ENCODE results near the gene RBM33.
A peak's percentile ranks its signal among the peaks of the same experiment; 100 is the strongest.

RBM33 gene

DNA sequence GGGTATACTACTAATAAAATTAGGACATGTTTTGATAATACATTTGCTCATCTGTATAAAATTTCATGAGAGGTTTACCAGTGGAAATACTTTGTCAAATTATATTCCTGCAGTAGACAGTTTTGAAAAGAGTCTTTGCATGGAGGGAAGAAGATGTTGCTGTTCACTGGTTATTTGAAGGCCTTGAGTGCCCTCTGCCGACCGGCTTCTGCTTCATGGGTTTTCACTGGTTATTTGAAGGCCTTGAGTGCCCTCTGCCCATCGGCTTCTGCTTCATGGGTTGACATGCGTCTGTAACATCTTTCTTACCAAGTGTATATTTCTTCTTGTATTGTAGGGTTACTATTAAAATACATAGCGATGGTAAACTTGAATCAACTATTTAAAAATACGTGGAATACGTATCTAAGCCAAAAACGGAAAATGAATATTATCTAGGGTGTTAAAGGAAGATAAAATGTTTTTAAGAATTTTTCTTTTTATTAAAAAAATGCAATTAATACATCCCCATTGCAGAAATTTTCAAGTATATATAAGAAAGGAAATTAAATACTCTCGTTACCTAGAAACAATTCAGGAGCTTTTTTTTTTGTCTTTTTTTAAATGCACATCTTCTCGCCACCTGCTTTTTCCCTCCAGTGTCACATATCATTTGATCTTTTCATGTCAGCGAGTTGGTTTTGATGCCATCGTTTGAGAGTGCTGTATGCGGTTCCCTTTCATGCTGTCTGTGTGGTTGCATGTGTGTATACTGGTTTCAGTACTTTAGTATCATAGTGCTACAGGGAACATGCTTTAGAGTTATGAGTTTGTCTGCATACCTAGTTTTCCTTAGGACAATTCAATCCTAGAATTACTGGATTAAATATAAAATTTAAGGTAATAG is 94.4 kb downstream of the RBM33 start:
- TF ChIP-seq RAD21 (IDR thresholded peaks at IDR 0.05; ENCODE audit: low read depth) (0 out of 2 replicates have a peak, but pooled peaks have one; percentile 7), TAF1 (IDR thresholded peaks at IDR 0.05; ENCODE audit: low read depth) (no peak)

DNA sequence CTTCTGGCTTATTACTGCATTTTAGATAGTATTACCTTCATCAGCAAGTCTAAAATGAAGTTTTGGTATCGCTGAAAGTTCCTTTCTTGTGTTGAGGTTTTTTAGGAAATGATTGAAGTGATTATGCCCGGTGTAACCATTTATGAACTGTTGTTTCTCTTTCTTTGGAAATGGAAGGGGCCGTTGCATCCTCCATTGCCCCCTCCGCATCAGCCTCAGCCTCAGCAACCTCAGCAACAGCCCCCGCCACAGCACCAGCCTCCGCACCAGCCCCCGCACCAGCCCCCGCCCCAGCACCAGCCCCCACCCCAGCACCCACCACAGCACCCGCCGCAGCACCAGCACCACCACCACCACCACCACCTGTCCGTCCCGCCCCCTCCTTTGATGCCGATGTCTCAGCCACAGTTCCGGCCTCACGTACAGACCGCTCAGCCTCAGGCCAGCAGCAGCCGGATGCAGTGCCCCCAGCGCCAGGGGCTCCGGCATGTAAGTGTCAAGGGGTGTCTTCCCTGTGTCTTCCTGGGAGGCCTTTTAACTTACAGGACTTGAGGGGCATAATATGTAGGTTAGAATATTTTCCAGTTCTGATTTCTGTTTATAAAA is 95.2 kb downstream of the RBM33 start:
- TF ChIP-seq TCF12 (IDR thresholded peaks at IDR 0.05; ENCODE audit: low read depth) (no peak), FOXM1 (IDR thresholded peaks at IDR 0.05; ENCODE audit: borderline replicate concordance, low read depth) (no peak), ZBTB7A (IDR thresholded peaks at IDR 0.05; ENCODE audit: low read depth) (no peak), CREB1 (IDR thresholded peaks at IDR 0.05; ENCODE audit: low read depth) (no peak), EP300 (IDR thresholded peaks at IDR 0.05; ENCODE audit: borderline replicate concordance) (no peak), RAD21 (IDR thresholded peaks at IDR 0.05; ENCODE audit: low read depth) (no peak), USF1 (IDR thresholded peaks at IDR 0.05) (no peak), EGR1 (IDR thresholded peaks at IDR 0.05) (no peak), NFIC (IDR thresholded peaks at IDR 0.05) (no peak), TEAD4 (IDR thresholded peaks at IDR 0.05) (no peak), TAF1 (IDR thresholded peaks at IDR 0.05; ENCODE audit: low read depth) (no peak), CEBPB (IDR thresholded peaks at IDR 0.05) (no peak), YY1 (IDR thresholded peaks at IDR 0.05; ENCODE audit: low read depth) (no peak)
- TF ChIP-seq, protein P1, sequence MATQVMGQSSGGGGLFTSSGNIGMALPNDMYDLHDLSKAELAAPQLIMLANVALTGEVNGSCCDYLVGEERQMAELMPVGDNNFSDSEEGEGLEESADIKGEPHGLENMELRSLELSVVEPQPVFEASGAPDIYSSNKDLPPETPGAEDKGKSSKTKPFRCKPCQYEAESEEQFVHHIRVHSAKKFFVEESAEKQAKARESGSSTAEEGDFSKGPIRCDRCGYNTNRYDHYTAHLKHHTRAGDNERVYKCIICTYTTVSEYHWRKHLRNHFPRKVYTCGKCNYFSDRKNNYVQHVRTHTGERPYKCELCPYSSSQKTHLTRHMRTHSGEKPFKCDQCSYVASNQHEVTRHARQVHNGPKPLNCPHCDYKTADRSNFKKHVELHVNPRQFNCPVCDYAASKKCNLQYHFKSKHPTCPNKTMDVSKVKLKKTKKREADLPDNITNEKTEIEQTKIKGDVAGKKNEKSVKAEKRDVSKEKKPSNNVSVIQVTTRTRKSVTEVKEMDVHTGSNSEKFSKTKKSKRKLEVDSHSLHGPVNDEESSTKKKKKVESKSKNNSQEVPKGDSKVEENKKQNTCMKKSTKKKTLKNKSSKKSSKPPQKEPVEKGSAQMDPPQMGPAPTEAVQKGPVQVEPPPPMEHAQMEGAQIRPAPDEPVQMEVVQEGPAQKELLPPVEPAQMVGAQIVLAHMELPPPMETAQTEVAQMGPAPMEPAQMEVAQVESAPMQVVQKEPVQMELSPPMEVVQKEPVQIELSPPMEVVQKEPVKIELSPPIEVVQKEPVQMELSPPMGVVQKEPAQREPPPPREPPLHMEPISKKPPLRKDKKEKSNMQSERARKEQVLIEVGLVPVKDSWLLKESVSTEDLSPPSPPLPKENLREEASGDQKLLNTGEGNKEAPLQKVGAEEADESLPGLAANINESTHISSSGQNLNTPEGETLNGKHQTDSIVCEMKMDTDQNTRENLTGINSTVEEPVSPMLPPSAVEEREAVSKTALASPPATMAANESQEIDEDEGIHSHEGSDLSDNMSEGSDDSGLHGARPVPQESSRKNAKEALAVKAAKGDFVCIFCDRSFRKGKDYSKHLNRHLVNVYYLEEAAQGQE (IDR thresholded peaks at IDR 0.05; ENCODE audit: low read depth) = no peak
- TF ChIP-seq, protein P2, sequence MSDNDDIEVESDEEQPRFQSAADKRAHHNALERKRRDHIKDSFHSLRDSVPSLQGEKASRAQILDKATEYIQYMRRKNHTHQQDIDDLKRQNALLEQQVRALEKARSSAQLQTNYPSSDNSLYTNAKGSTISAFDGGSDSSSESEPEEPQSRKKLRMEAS (IDR thresholded peaks at IDR 0.05) = no peak

DNA sequence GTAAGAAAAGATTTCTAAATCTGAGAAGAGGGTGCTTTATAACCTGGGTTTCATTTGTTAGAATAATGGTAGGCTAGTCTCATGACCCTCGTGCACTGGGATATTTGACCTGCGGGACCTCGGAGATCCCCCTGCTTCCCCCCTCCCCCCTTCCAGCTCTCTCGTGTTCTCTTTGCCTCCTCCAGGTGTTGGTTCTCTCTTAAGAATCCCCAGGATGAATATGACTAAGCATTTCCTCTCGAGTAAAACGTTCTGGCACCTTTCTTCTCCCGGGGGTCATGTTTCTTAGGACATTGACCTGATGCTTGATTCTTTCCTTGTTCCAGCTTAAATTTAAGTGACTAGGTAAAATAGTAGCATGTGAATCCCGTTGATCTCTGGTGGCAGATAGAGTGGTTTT is 96.6 kb downstream of the RBM33 start:
- no peak for TF ChIP-seq TEAD4 (IDR thresholded peaks at IDR 0.05)
- TF ChIP-seq YY1 (IDR thresholded peaks at IDR 0.05; ENCODE audit: low read depth) = no peak
- no peak for TF ChIP-seq TAF1 (IDR thresholded peaks at IDR 0.05; ENCODE audit: low read depth)
- no peak for TF ChIP-seq CREB1 (IDR thresholded peaks at IDR 0.05; ENCODE audit: low read depth)
- TF ChIP-seq ZBTB7A (IDR thresholded peaks at IDR 0.05; ENCODE audit: low read depth) = no peak
- TF ChIP-seq CEBPB (IDR thresholded peaks at IDR 0.05) = no peak
- TF ChIP-seq TCF12 (IDR thresholded peaks at IDR 0.05; ENCODE audit: low read depth) = no peak
- TF ChIP-seq EP300 (IDR thresholded peaks at IDR 0.05; ENCODE audit: borderline replicate concordance) = no peak
- no peak for TF ChIP-seq USF1 (IDR thresholded peaks at IDR 0.05)
- TF ChIP-seq NFIC (IDR thresholded peaks at IDR 0.05) = no peak
- no peak for TF ChIP-seq FOXM1 (IDR thresholded peaks at IDR 0.05; ENCODE audit: borderline replicate concordance, low read depth)

- no peak for TF ChIP-seq RAD21 (IDR thresholded peaks at IDR 0.05; ENCODE audit: low read depth)
- TF ChIP-seq FOXM1 (IDR thresholded peaks at IDR 0.05; ENCODE audit: borderline replicate concordance, low read depth) = no peak
- TF ChIP-seq, protein P2 (IDR thresholded peaks at IDR 0.05) = no peak
- no peak for TF ChIP-seq NFIC (IDR thresholded peaks at IDR 0.05)
- TF ChIP-seq TAF1 (IDR thresholded peaks at IDR 0.05; ENCODE audit: low read depth) = no peak
- no peak for TF ChIP-seq CEBPB (IDR thresholded peaks at IDR 0.05)
- no peak for TF ChIP-seq TCF12 (IDR thresholded peaks at IDR 0.05; ENCODE audit: low read depth)
- no peak for TF ChIP-seq CREB1 (IDR thresholded peaks at IDR 0.05; ENCODE audit: low read depth)
Measured at GRCh38 chr7:155741805-155742204, 97.3 kb downstream of the RBM33 start.

GRCh38 chr7:155743177-155743576 is 98.7 kb downstream of the RBM33 start:
- no peak for TF ChIP-seq CREB1 (IDR thresholded peaks at IDR 0.05; ENCODE audit: low read depth)
- TF ChIP-seq, protein P2 (IDR thresholded peaks at IDR 0.05) = no peak
- no peak for TF ChIP-seq TAF1 (IDR thresholded peaks at IDR 0.05; ENCODE audit: low read depth)
- no peak for TF ChIP-seq RAD21 (IDR thresholded peaks at IDR 0.05; ENCODE audit: low read depth)
- TF ChIP-seq EGR1 (IDR thresholded peaks at IDR 0.05) = no peak
- TF ChIP-seq FOXM1 (IDR thresholded peaks at IDR 0.05; ENCODE audit: borderline replicate concordance, low read depth) = no peak
- TF ChIP-seq, protein P1 (IDR thresholded peaks at IDR 0.05; ENCODE audit: low read depth) = no peak
- no peak for TF ChIP-seq YY1 (IDR thresholded peaks at IDR 0.05; ENCODE audit: low read depth)
